ENCODE measurements around the gene F5. TPM values are rescaled to one million over a fixed set of nuclear protein-coding genes. Genes with fewer than 3 reads are reported as not detected.
"Not testable (repeated sequence)": the region's sequence is repeated elsewhere in the genome, so short reads cannot be mapped to it uniquely, and the experiment has no call there.

Gene F5
- total RNA-seq, 2 experiments from 2014 or later, result 39.7 to 40.1 TPM

- H3K27ac Mint-ChIP-seq, H3K9me3 Mint-ChIP-seq, DNase-seq, H3K4me3 Mint-ChIP-seq, H3K27me3 Mint-ChIP-seq, H3K4me1 Mint-ChIP-seq: not testable (repeated sequence)
- peaks cover 58% of the 10 kb centered on the region for H3K36me3 Mint-ChIP-seq
Observed at GRCh38 chr1:169533528-169534190, 52.6 kb downstream of the F5 start.

- Mint-ChIP-seq H3K4me1 (peaks cover 12% of the 10 kb centered on the region), H3K27me3 (no peaks in the 10 kb centered on the region), H3K27ac (no peak overlapping the region), H3K9me3 (no peaks in the 10 kb centered on the region), H3K4me3 (no peak overlapping the region), H3K36me3 (peaks cover 72% of the 10 kb centered on the region)
- DNase-seq, result no peak
Observed at GRCh38 chr1:169530448-169530847, 55.8 kb downstream of the F5 start.

GRCh38 chr1:169529068-169529642 is 57.1 kb downstream of the F5 start:
- no peaks in the 10 kb centered on the region for H3K27me3 Mint-ChIP-seq
- H3K36me3 Mint-ChIP-seq, result peaks cover 66% of the 10 kb centered on the region
- H3K4me3 Mint-ChIP-seq, result no peak overlapping the region
- no peaks in the 10 kb centered on the region for H3K9me3 Mint-ChIP-seq
- H3K4me1 Mint-ChIP-seq, result peaks cover 12% of the 10 kb centered on the region
- no peak for DNase-seq
- H3K27ac Mint-ChIP-seq, result no peak overlapping the region

- Mint-ChIP-seq H3K4me3 (no peak overlapping the region), H3K27me3 (no peaks in the 10 kb centered on the region), H3K9me3 (no peaks in the 10 kb centered on the region), H3K36me3 (peaks cover 67% of the 10 kb centered on the region), H3K4me1 (peaks cover 12% of the 10 kb centered on the region), H3K27ac (no peak overlapping the region)
- no peak for DNase-seq
Observed at GRCh38 chr1:169528215-169529067, 57.8 kb downstream of the F5 start.

GRCh38 chr1:169527451-169528214 is 58.6 kb downstream of the F5 start:
- Mint-ChIP-seq H3K27ac (no peak overlapping the region), H3K9me3 (no peaks in the 10 kb centered on the region), H3K27me3 (no peaks in the 10 kb centered on the region), H3K4me1 (peaks cover 12% of the 10 kb centered on the region), H3K4me3 (no peak overlapping the region), H3K36me3 (peaks cover 59% of the 10 kb centered on the region)
- DNase-seq, result no peak

- H3K9me3 Mint-ChIP-seq, result no peaks in the 10 kb centered on the region
- H3K27ac Mint-ChIP-seq, result no peak overlapping the region
- H3K36me3 Mint-ChIP-seq, result peaks cover 55% of the 10 kb centered on the region
Observed at GRCh38 chr1:169527001-169527400, 59.3 kb downstream of the F5 start.

GRCh38 chr1:169526120-169526832 is 60.0 kb downstream of the F5 start:
- H3K9me3 Mint-ChIP-seq, result no peaks in the 10 kb centered on the region
- H3K27me3 Mint-ChIP-seq, result no peaks in the 10 kb centered on the region
- DNase-seq, result no peak

More at GRCh38 chr1:169527001-169527400, 59.3 kb downstream of the F5 start:
- H3K4me1 Mint-ChIP-seq, result peaks cover 12% of the 10 kb centered on the region
- no peak overlapping the region for H3K4me3 Mint-ChIP-seq
- DNase-seq, result no peak
- no peaks in the 10 kb centered on the region for H3K27me3 Mint-ChIP-seq

GRCh38 chr1:169525391-169525790 is 60.9 kb downstream of the F5 start:
- no peak overlapping the region for H3K27ac Mint-ChIP-seq
- no peak for DNase-seq
- no peak overlapping the region for H3K4me3 Mint-ChIP-seq
- no peaks in the 10 kb centered on the region for H3K27me3 Mint-ChIP-seq
- H3K4me1 Mint-ChIP-seq, result peaks cover 12% of the 10 kb centered on the region
- peaks cover 54% of the 10 kb centered on the region for H3K36me3 Mint-ChIP-seq
- no peaks in the 10 kb centered on the region for H3K9me3 Mint-ChIP-seq

More at GRCh38 chr1:169526120-169526832, 60.0 kb downstream of the F5 start:
- H3K36me3 Mint-ChIP-seq, result peaks cover 54% of the 10 kb centered on the region
- H3K27ac Mint-ChIP-seq, result no peak overlapping the region
- H3K4me3 Mint-ChIP-seq, result no peak overlapping the region
- peaks cover 12% of the 10 kb centered on the region for H3K4me1 Mint-ChIP-seq

GRCh38 chr1:169523904-169524303 is 62.4 kb downstream of the F5 start:
- no peak for DNase-seq
- Mint-ChIP-seq H3K27ac (no peak overlapping the region), H3K27me3 (no peaks in the 10 kb centered on the region), H3K4me1 (peaks cover 7% of the 10 kb centered on the region), H3K36me3 (peaks cover 54% of the 10 kb centered on the region), H3K4me3 (no peak overlapping the region), H3K9me3 (no peaks in the 10 kb centered on the region)

GRCh38 chr1:169521226-169521625 is 65.1 kb downstream of the F5 start:
- no peak overlapping the region for H3K4me3 Mint-ChIP-seq
- no peak for DNase-seq
- peaks cover 56% of the 10 kb centered on the region for H3K36me3 Mint-ChIP-seq
- no peaks in the 10 kb centered on the region for H3K27me3 Mint-ChIP-seq
- H3K9me3 Mint-ChIP-seq, result no peaks in the 10 kb centered on the region
- H3K27ac Mint-ChIP-seq, result no peak overlapping the region
- no peaks in the 10 kb centered on the region for H3K4me1 Mint-ChIP-seq

GRCh38 chr1:169517558-169518186 is 68.6 kb downstream of the F5 start:
- Mint-ChIP-seq H3K27ac (no peak overlapping the region), H3K9me3 (no peaks in the 10 kb centered on the region), H3K27me3 (no peaks in the 10 kb centered on the region), H3K36me3 (peaks cover 64% of the 10 kb centered on the region), H3K4me3 (no peak overlapping the region), H3K4me1 (no peaks in the 10 kb centered on the region)
- DNase-seq, result no peak

GRCh38 chr1:169515641-169516040 is 70.6 kb downstream of the F5 start:
- no peaks in the 10 kb centered on the region for H3K27me3 Mint-ChIP-seq
- H3K36me3 Mint-ChIP-seq, result peaks cover 63% of the 10 kb centered on the region
- H3K27ac Mint-ChIP-seq, result no peak overlapping the region
- no peak for DNase-seq
- H3K4me1 Mint-ChIP-seq, result no peaks in the 10 kb centered on the region
- no peaks in the 10 kb centered on the region for H3K9me3 Mint-ChIP-seq
- H3K4me3 Mint-ChIP-seq, result no peak overlapping the region

GRCh38 chr1:169514566-169515270 is 71.6 kb downstream of the F5 start:
- H3K27ac Mint-ChIP-seq, result no peak overlapping the region
- no peak for DNase-seq
- H3K4me1 Mint-ChIP-seq, result no peaks in the 10 kb centered on the region
- H3K4me3 Mint-ChIP-seq, result no peak overlapping the region
- H3K27me3 Mint-ChIP-seq, result no peaks in the 10 kb centered on the region
- H3K9me3 Mint-ChIP-seq, result no peaks in the 10 kb centered on the region
- H3K36me3 Mint-ChIP-seq, result peaks cover 57% of the 10 kb centered on the region
